Muscle of leg (tissue), 16 donors: ENCODE results near the gene TXNRD2. TPM values are rescaled to one million over a fixed set of nuclear protein-coding genes. Genes with fewer than 3 reads are reported as not detected.

Experiments used
- DNase-seq: peaks from one replicate; pipeline ENCODE4 v3.0.0; 2013
- H3K27ac ChIP-seq: one replicate; pipeline ENCODE4 v1.5.1; 2013; ENCODE audit warnings: mild to moderate bottlenecking, low read length, control low read depth
- H3K27me3 ChIP-seq: one replicate; pipeline ENCODE4 v1.6.1; 2013; ENCODE audit warnings: low read length; ENCODE audit not compliant: control insufficient read depth, insufficient read depth
- H3K36me3 ChIP-seq: one replicate; pipeline ENCODE4 v1.6.1; 2013; ENCODE audit warnings: low read length; ENCODE audit not compliant: control insufficient read depth, insufficient read depth
- H3K4me1 ChIP-seq: one replicate; pipeline ENCODE4 v1.6.1; 2013; ENCODE audit warnings: low read length; ENCODE audit not compliant: control insufficient read depth, insufficient read depth
- H3K4me3 ChIP-seq: one replicate; pipeline ENCODE4 v1.5.1; 2013; ENCODE audit warnings: low read length, control low read depth
- H3K9me3 ChIP-seq: replicated peaks from 2 replicates; pipeline ENCODE4 v1.6.1; 2013; ENCODE audit warnings: low read depth, low read length; ENCODE audit not compliant: control insufficient read depth
- WGBS: methylation state at CpG from one replicate; pipeline ENCODE4 v1.1.5; 2013; ENCODE audit warnings: missing lambda C conversion rate; ENCODE audit not compliant: insufficient coverage; 5-methylcytosine and 5-hydroxymethylcytosine counted together
- long read RNA-seq, 11 donors: transcript quantifications; one replicate each; lab custom pipeline, GENCODE V29; 2026
- polyA plus RNA-seq, 8 donors: library from polyadenylated mRNA; unstranded; fragments of 120-200 nt; gene quantifications; one replicate each; pipeline versions ENCODE4 v1.2.1 to v1.2.3, GENCODE V29; 2013; ENCODE audit warnings: inconsistent platforms in 1 of 8, low replicate concordance in 1 of 8; ENCODE audit not compliant: insufficient read length in 8 of 8, insufficient read depth in 1 of 8
- total RNA-seq: library from RNA; stranded (reverse); fragments of 120-200 nt; gene quantifications from one replicate; pipeline ENCODE4 v1.2.4, GENCODE V29; 2013

TXNRD2 gene
- total RNA-seq = 17.0 TPM
- polyA plus RNA-seq = 10 to 100 TPM; 14.1 to 21.5 (median 17.9) TPM
- long read RNA-seq, donor 1 = 0 reads
- long read RNA-seq, donor 2, partial matches to known transcripts = 17 of 17 reads
- long read RNA-seq, donor 2, other reads (novel, unspliced or antisense) = 0 of 17 reads
- long read RNA-seq, donor 3, partial matches to known transcripts = 217 of 223 reads
- long read RNA-seq, donor 3, other reads (novel, unspliced or antisense) = 0 of 223 reads
- long read RNA-seq, donor 4, partial matches to known transcripts = 68 of 91 reads
- long read RNA-seq, donor 4, other reads (novel, unspliced or antisense) = 22 of 91 reads
- long read RNA-seq, donor 5, transcript TXNRD2-204 (18 exons, 2,115 nt) = major isoform, 5 of 8 reads
- long read RNA-seq, donor 5, partial matches to known transcripts = 0 of 8 reads
- long read RNA-seq, donor 5, other reads (novel, unspliced or antisense) = 0 of 8 reads
- long read RNA-seq, donor 6, partial matches to known transcripts = 155 of 222 reads
- long read RNA-seq, donor 6, other reads (novel, unspliced or antisense) = 63 of 222 reads
- long read RNA-seq, donor 7, partial matches to known transcripts = 0 of 5 reads
- long read RNA-seq, donor 7, other reads (novel, unspliced or antisense) = 0 of 5 reads
- long read RNA-seq, donor 8 = 0 reads
- long read RNA-seq, donor 9, partial matches to known transcripts = 0 of 1 reads
- long read RNA-seq, donor 9, other reads (novel, unspliced or antisense) = 0 of 1 reads
- long read RNA-seq, donor 10, partial matches to known transcripts = 0 of 3 reads
- long read RNA-seq, donor 10, other reads (novel, unspliced or antisense) = 0 of 3 reads
- long read RNA-seq, donor 11, partial matches to known transcripts = 0 of 3 reads
- long read RNA-seq, donor 11, other reads (novel, unspliced or antisense) = 0 of 3 reads

GRCh38 chr22:19941365-19942082 is at the start of gene TXNRD2, which contains the start of gene COMT:
TXNRD2 (minus strand) TSS chr22:19941818; CDS start chr22:19941803, 15 bp downstream.
COMT (plus strand) TSS chr22:19941772; CDS start chr22:19962527, 20,755 bp downstream.
- peaks cover 33% of the 10 kb centered on the region for H3K4me1 ChIP-seq
- peak; percentile 79 for DNase-seq

GRCh38 chr22:19991395-19991644 is 49.7 kb upstream of the TXNRD2 start:
- peaks cover 80% of the 10 kb centered on the region for H3K4me1 ChIP-seq
- no peaks in the 10 kb centered on the region for H3K27me3 ChIP-seq
- H3K4me3 ChIP-seq = no peak overlapping the region
- no peak for DNase-seq
- H3K36me3 ChIP-seq = no peaks in the 10 kb centered on the region
- H3K27ac ChIP-seq = peak overlapping the region; percentile 77
- no peaks in the 10 kb centered on the region for H3K9me3 ChIP-seq

More at GRCh38 chr22:19941365-19942082, at the start of gene TXNRD2, which contains the start of gene COMT:
- peak within 1 kb of the TSS; percentile 100 for H3K27ac ChIP-seq
- H3K27me3 ChIP-seq = no peaks in the 10 kb centered on the region
- no peaks in the 10 kb centered on the region for H3K9me3 ChIP-seq
- peak within 1 kb of the TSS; percentile 83 for H3K4me3 ChIP-seq
- peaks cover 11% of the 10 kb centered on the region for H3K36me3 ChIP-seq
- under 1% methylated on average over 61 of the region's 63 CpGs for WGBS

GRCh38 chr22:19990609-19991394 is 49.2 kb upstream of the TXNRD2 start:
- Histone ChIP-seq H3K4me3 (no peak overlapping the region), H3K27ac (peak overlapping the region; percentile 77), H3K4me1 (peaks cover 80% of the 10 kb centered on the region), H3K9me3 (no peaks in the 10 kb centered on the region), H3K27me3 (no peaks in the 10 kb centered on the region), H3K36me3 (no peaks in the 10 kb centered on the region)
- no peak for DNase-seq
- 74% methylated on average over 19 of the region's 20 CpGs for WGBS

- Histone ChIP-seq H3K4me1 (peaks cover 80% of the 10 kb centered on the region), H3K27me3 (no peaks in the 10 kb centered on the region), H3K27ac (no peak overlapping the region), H3K9me3 (no peaks in the 10 kb centered on the region), H3K36me3 (no peaks in the 10 kb centered on the region), H3K4me3 (no peak overlapping the region)
- DNase-seq = no peak
- 77% methylated on average over 2 of the region's 2 CpGs for whole genome bisulfite sequencing
Measured at GRCh38 chr22:19990188-19990587, 48.6 kb upstream of the TXNRD2 start.

- no peak overlapping the region for H3K4me3 ChIP-seq
- 100% methylated on average over 1 of the region's 3 CpGs for WGBS
- no peak overlapping the region for H3K27ac ChIP-seq
- DNase-seq = no peak
- H3K9me3 ChIP-seq = no peaks in the 10 kb centered on the region
- H3K36me3 ChIP-seq = no peaks in the 10 kb centered on the region
- peaks cover 80% of the 10 kb centered on the region for H3K4me1 ChIP-seq
- H3K27me3 ChIP-seq = no peaks in the 10 kb centered on the region
Measured at GRCh38 chr22:19989725-19990067, 48.1 kb upstream of the TXNRD2 start.

GRCh38 chr22:19988965-19989724 is 47.5 kb upstream of the TXNRD2 start:
- H3K27ac ChIP-seq = no peak overlapping the region
- H3K4me1 ChIP-seq = peaks cover 85% of the 10 kb centered on the region
- WGBS = 70% methylated on average over 13 of the region's 18 CpGs
- no peaks in the 10 kb centered on the region for H3K27me3 ChIP-seq
- no peak overlapping the region for H3K4me3 ChIP-seq
- H3K36me3 ChIP-seq = no peaks in the 10 kb centered on the region
- H3K9me3 ChIP-seq = no peaks in the 10 kb centered on the region
- no peak for DNase-seq

- 89% methylated on average over 7 of the region's 9 CpGs for WGBS
- H3K4me1 ChIP-seq = peaks cover 91% of the 10 kb centered on the region
- no peak for DNase-seq
Measured at GRCh38 chr22:19988331-19988808, 46.8 kb upstream of the TXNRD2 start.

GRCh38 chr22:19987394-19988306 is 46.0 kb upstream of the TXNRD2 start:
- H3K27ac ChIP-seq = peak overlapping the region; percentile 55
- H3K9me3 ChIP-seq = no peaks in the 10 kb centered on the region
- DNase-seq = no peak
- 51% methylated on average over 21 of the region's 24 CpGs for WGBS
- no peaks in the 10 kb centered on the region for H3K36me3 ChIP-seq
- no peak overlapping the region for H3K4me3 ChIP-seq
- no peaks in the 10 kb centered on the region for H3K27me3 ChIP-seq
- H3K4me1 ChIP-seq = peaks cover 91% of the 10 kb centered on the region

More at GRCh38 chr22:19988331-19988808, 46.8 kb upstream of the TXNRD2 start:
- Histone ChIP-seq H3K9me3 (no peaks in the 10 kb centered on the region), H3K27ac (no peak overlapping the region), H3K4me3 (no peak overlapping the region), H3K36me3 (no peaks in the 10 kb centered on the region), H3K27me3 (no peaks in the 10 kb centered on the region)
